VCaP (cell line): ENCODE measurements around the gene CHST11.

ENCODE experiments used
- H3K27ac ChIP-seq: fragments of 450-650 bp; 2 replicates; pipeline ENCODE4 v1.5.1; 2017
- CTCF ChIP-seq: fragments of 450-650 bp; conservative IDR thresholded peaks from 2 replicates; pipeline ENCODE4 v1.5.1; 2017; ENCODE audit warnings: mild to moderate bottlenecking, moderate library complexity

Gene CHST11

DNA sequence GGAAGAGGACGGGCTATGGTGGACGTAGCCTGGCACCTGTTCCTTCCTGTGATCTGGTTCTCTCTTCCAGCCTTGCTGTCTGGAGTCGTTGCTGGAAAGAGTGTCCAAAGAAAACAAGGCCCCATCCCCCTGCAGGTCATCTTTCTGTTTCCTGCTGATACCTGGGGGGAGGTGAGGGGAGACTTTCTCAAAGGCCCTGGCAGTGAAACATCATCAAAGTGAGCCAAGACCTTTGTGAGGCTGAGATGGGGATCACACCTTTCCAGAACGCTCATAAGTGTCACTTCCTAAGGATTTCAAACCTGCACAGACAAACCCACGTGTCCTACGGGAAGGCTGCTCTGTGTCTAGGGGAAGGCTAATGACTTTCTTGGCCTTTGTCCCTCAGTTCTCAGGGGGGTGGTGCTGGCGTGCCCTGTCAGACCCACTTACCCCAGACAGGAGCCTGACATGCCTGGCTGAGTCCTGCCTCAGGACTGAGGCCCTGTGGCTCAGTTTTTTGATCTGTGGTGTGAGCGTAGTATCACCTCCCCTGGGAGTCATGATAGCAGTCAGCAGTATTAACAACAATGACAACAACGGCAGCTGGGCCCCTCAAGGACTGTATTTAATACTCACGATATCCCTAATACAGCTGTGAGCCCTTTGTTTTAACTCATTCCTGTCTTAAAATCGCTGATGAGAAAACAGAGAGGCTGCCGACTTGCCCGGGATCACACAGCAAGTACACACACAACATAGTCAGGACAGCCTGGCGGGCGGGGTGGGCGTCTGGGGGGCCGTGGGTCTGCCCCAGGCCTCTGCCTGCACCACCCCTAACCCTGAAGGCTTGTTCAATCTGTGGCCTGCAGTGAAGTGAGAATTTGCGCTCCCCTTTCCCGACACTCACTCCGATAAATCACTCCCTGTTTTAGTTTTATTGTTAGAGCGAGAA is 266.1 kb downstream of the CHST11 start:
- no peak overlapping the region for H3K27ac ChIP-seq
- TF ChIP-seq CTCF = no peak

DNA sequence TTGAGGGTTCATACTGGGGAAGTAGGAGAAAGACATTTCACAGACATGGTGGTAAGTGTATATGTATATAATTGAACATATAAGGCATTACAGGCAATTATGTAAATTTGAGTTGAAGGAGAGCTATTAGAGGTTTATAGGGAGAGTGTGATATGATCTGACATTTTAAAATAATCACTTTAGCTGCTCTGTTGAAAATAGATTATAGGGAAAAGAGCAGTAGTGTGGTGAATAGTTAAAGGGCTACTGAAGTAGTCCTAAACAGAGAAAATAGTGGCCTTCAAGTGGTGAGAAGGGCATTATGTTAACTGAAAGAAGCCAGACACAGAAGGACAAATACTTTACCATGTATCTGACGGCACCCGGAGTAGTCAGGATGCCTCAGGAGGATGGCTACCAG is 267.1 kb downstream of the CHST11 start:
- no peak for TF ChIP-seq CTCF
- no peak overlapping the region for H3K27ac ChIP-seq

DNA sequence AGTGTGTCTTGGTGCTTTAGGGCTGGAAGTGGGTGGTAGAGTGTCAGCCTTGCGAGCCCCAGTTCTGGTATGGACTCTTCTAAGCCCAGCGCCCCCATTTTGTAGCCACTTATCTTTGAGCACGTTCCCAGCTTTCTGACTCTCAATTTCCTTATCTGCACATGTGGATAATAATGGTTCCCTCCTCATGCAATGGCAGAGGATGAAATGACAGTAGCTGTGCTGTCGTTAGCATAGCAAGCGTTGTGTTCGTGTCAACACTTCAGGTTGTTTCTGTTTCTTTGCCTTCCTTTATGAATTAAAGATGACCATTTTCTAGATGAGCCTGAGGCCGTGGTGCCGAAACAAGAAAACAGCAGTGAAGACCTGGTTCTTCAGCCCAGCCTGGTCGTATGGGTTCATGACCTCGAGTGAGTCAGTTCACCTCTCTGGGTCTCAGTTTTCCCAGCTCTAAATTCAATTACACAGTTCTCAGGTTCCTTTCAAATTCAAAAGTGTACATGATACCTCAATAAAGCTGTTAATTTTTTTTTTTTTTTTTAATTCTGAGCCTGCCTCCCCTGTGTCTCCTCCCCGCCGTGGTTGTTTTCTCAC is 268.3 kb downstream of the CHST11 start:
- H3K27ac ChIP-seq = no peak overlapping the region
- TF ChIP-seq CTCF = no peak

- no peak for TF ChIP-seq CTCF
- no peak overlapping the region for H3K27ac ChIP-seq
Measured at GRCh38 chr12:104725610-104726009, 268.9 kb downstream of the CHST11 start.

DNA sequence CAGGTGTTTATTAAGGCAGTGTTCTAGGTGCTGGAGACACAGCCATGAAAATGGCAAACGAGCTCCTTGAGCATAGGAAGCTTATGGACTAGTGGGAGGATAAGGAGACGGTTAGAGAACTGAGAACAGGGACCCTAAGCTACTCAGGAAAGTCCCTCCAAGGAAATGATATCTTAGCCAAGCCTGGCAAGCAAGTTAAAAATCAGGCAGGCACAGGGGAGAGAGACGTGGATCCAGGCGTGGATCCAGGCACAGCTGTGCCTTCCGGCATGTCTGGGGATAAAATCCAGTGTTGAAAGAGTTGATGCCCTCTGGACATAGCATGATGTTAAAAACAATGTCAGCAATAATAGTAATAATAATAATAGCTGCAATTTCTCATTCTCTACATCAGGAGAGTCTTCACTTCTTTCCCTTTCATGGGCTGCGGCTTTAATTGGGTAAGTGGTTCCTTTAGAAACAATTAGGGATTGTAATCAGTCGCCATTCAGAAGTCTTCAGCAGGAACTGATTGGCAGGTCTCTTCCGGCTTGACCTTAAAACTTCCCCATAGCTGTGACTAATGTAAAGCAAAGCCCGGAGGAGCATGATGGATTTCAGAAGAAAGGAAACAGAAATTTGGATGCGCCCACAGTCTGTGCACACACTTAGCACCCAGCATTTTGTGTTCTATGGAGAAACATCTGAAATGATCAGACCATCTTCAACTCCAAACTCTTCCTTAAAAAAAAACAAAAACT is 271.1 kb downstream of the CHST11 start:
- no peak for TF ChIP-seq CTCF
- no peak overlapping the region for H3K27ac ChIP-seq

- H3K27ac ChIP-seq = no peak overlapping the region
- no peak for TF ChIP-seq CTCF
Measured at GRCh38 chr12:104729091-104729490, 272.3 kb downstream of the CHST11 start.
